ENCODE data around the gene EPHA6. TPM values are rescaled to one million over a fixed set of nuclear protein-coding genes. Genes with fewer than 3 reads are reported as not detected.

Gene EPHA6
- total RNA-seq, 1 experiment from 2014 or later = 3.6 TPM

DNA sequence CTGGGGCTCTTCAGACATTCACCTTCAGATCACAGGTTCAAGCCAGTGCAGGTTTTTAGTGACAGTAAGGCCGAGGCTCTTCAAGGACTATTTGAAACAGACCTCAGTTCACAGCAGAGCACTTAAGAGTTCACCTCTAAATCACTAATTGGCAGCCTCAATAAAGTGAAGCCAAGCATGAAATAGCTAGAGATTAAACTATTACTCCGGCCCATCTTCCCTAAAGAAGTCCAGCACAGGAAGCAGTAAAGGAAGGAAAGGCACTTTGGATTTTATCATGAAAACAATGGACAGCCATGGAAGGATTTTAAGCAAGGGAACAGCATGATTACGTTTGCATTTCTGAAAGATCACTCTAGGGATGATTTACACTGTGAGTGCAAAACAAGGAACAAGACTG is 922.5 kb downstream of the EPHA6 start:
- BruUV-seq (replicated peaks) = no TSS peak
- Histone ChIP-seq H3K9ac (ENCODE audit: low read length) (no peak overlapping the region), H3K9me2 (replicated peaks; ENCODE audit: low read length) (no peaks in the 10 kb centered on the region), H3K36me3 (ENCODE audit: low read depth, low read length) (no peaks in the 10 kb centered on the region), H3K79me2 (ENCODE audit: low read length) (no peaks in the 10 kb centered on the region), H3F3A (ENCODE audit: low read length, unreplicated experiment) (no peaks in the 10 kb centered on the region), H3K9me3 (ENCODE audit: low read length) (no peaks in the 10 kb centered on the region), H3K27me3 (ENCODE audit: low read length) (0 out of 2 replicates have a peak, but pooled peaks cover 8% of the 10 kb centered on the region), H2AFZ (ENCODE audit: low read length) (no peak overlapping the region), H3K4me3 (ENCODE audit: low read length) (no peak overlapping the region), H3K27ac (ENCODE audit: low read length) (no peak overlapping the region), H4K20me1 (ENCODE audit: low read length) (no peaks in the 10 kb centered on the region), H3K4me2 (ENCODE audit: low read length) (no peak overlapping the region), H3K4me1 (ENCODE audit: insufficient read depth, low read length) (no peaks in the 10 kb centered on the region)
- no peak for TF ChIP-seq CTCF (conservative IDR thresholded peaks at IDR 0.05; ENCODE audit: low read depth, low read length)
- TF ChIP-seq EZH2phosphoT487 (IDR thresholded peaks at IDR 0.05; ENCODE audit: borderline replicate concordance, low read length) = no peak
- no peak for TF ChIP-seq EZH2 (IDR thresholded peaks at IDR 0.05; ENCODE audit: low read length, unreplicated experiment)
- POLR2A ChIA-PET (ENCODE audit: unreplicated experiment) = no interaction called here
- DNase-seq (no peak), ATAC-seq (no peak)
- intact Hi-C loops (cut with micrococcal nuclease) = no loop called here
- CTCF ChIA-PET = no interaction called here

DNA sequence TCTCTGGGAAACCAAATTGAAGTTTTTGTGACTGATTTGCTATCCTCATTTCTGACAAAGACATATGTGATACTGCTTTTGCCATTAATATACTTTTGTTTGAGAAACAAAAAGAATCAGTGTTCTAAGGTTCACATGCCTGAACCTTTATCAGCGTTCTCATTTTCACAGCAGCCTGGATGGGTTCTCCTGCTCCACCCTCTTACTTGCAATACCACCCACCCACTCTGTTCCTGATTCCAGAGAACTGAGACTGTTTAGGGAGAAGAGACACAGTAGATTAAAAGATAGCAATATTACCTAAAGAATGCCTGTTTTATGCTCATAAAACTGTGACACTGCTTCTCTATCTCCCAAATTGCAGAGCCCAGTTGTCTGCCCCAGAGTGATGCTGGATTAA is 924.4 kb downstream of the EPHA6 start:
- H4K20me1 ChIP-seq (ENCODE audit: low read length) = no peaks in the 10 kb centered on the region
- TF ChIP-seq EZH2 (IDR thresholded peaks at IDR 0.05; ENCODE audit: low read length, unreplicated experiment) (no peak), EZH2phosphoT487 (IDR thresholded peaks at IDR 0.05; ENCODE audit: borderline replicate concordance, low read length) (no peak), CTCF (conservative IDR thresholded peaks at IDR 0.05; ENCODE audit: low read depth, low read length) (no peak)
- intact Hi-C loops (cut with micrococcal nuclease) = no loop called here
- DNase-seq (no peak), ATAC-seq (no peak)
- 0 out of 2 replicates have a peak, but pooled peaks cover 8% of the 10 kb centered on the region for H3K27me3 ChIP-seq (ENCODE audit: low read length)
- no peak overlapping the region for H3K4me3 ChIP-seq (ENCODE audit: low read length)
- BruUV-seq (replicated peaks) = no TSS peak
- H3K27ac ChIP-seq (ENCODE audit: low read length) = no peak overlapping the region
- H3K9ac ChIP-seq (ENCODE audit: low read length) = no peak overlapping the region
- no peaks in the 10 kb centered on the region for H3K79me2 ChIP-seq (ENCODE audit: low read length)
- H3K4me1 ChIP-seq (ENCODE audit: insufficient read depth, low read length) = no peaks in the 10 kb centered on the region
- POLR2A ChIA-PET (ENCODE audit: unreplicated experiment) = no interaction called here
- H3K36me3 ChIP-seq (ENCODE audit: low read depth, low read length) = no peaks in the 10 kb centered on the region
- no peaks in the 10 kb centered on the region for H3K9me3 ChIP-seq (ENCODE audit: low read length)
- no peak overlapping the region for H2AFZ ChIP-seq (ENCODE audit: low read length)
- no peaks in the 10 kb centered on the region for H3K9me2 ChIP-seq (replicated peaks; ENCODE audit: low read length)
- CTCF ChIA-PET = no interaction called here
- H3F3A ChIP-seq (ENCODE audit: low read length, unreplicated experiment) = no peaks in the 10 kb centered on the region
- H3K4me2 ChIP-seq (ENCODE audit: low read length) = no peak overlapping the region

DNA sequence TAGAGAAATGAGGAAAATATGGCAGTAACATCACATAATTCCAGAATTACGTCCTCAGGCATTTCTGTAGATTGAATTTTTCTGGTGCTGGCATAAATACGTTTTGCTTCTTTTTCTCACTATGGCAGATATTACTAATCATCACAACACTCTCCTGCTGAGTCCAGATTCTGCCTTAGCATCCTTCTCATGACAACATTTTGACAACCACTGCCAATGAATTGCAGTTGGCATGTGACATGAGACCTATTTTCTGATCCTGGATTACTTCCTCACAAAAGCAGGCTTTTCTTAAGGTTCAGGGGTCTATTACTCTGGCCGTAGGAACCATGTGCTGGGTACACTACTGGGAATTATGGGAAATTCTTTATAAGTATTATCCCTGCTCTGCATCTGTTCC is 927.6 kb downstream of the EPHA6 start:
- BruUV-seq (replicated peaks) = no TSS peak
- Histone ChIP-seq H3K4me2 (ENCODE audit: low read length) (no peak overlapping the region), H3F3A (ENCODE audit: low read length, unreplicated experiment) (no peaks in the 10 kb centered on the region), H3K9me3 (ENCODE audit: low read length) (no peaks in the 10 kb centered on the region), H3K27me3 (ENCODE audit: low read length) (peaks cover 8% of the 10 kb centered on the region; the same call in 1 of the 2 replicates), H2AFZ (ENCODE audit: low read length) (no peak overlapping the region), H3K9ac (ENCODE audit: low read length) (no peak overlapping the region), H3K27ac (ENCODE audit: low read length) (no peak overlapping the region), H3K79me2 (ENCODE audit: low read length) (no peaks in the 10 kb centered on the region), H3K9me2 (replicated peaks; ENCODE audit: low read length) (no peaks in the 10 kb centered on the region), H4K20me1 (ENCODE audit: low read length) (no peaks in the 10 kb centered on the region), H3K4me3 (ENCODE audit: low read length) (no peak overlapping the region), H3K4me1 (ENCODE audit: insufficient read depth, low read length) (no peaks in the 10 kb centered on the region), H3K36me3 (ENCODE audit: low read depth, low read length) (no peaks in the 10 kb centered on the region)
- ATAC-seq (no peak), DNase-seq (no peak)
- ChIA-PET CTCF (no interaction called here), POLR2A (ENCODE audit: unreplicated experiment) (no interaction called here)
- TF ChIP-seq EZH2 (IDR thresholded peaks at IDR 0.05; ENCODE audit: low read length, unreplicated experiment) = no peak
- TF ChIP-seq CTCF (conservative IDR thresholded peaks at IDR 0.05; ENCODE audit: low read depth, low read length) = no peak
- no peak for TF ChIP-seq EZH2phosphoT487 (IDR thresholded peaks at IDR 0.05; ENCODE audit: borderline replicate concordance, low read length)
- intact Hi-C loops (cut with micrococcal nuclease) = no loop called here
